ENCODE data around the gene ASB6. TPM values are rescaled to one million over a fixed set of nuclear protein-coding genes. Genes with fewer than 3 reads are reported as not detected.

Gene ASB6
- total RNA-seq, 1 donor, result 21.0 TPM

DNA sequence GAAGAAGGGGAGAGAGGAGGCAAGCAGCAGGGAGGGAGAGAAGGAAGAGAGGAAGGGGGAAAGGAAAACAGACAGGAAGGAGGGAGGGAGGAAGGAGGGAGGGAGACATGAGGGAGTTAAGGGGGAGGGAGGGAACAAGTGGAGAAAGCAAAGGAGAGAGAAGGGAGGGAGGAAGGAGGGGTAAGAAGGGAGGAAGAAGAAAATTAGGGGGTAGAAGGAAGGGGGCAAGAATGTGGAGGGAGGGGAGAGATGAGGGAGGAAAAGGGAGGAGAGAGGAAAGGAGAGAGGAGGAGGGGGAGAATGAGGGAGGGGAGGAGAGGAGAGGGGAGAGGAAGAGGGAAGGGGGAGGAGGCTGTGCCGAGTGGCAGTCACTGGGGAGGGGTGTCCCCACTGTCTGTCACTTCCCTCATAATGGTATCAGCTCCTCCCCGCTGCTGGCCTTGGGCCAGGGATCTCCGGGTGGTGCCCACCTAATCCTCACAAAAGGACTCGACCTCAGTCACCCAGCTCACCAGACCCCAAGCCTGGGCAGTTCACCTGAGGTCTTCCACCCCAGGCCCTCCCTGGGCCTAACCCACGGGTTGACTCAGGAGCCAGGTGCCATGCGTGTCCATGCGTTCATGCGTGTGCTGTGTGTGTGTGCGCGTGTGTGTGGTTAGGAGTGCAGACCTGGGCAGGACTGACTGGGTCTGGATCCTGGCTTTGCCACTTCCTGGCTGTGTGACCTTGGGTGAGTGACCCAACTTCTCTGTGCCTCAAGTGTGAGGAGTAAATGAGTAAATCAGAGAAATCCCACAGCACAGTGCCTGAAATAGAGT is 39.1 kb downstream of the ASB6 start:
- H2AFZ ChIP-seq (ENCODE audit: low read length), result peak overlapping the region; percentile 9
- peaks cover 8% of the 10 kb centered on the region for H3K4me1 ChIP-seq (ENCODE audit: insufficient read depth, low read length)
- peak; percentile 56 for DNase-seq (ENCODE audit: insufficient read length, low spot score, missing footprints)
- no peaks in the 10 kb centered on the region for H3K79me2 ChIP-seq (ENCODE audit: insufficient read depth, low read length)
- H4K20me1 ChIP-seq (ENCODE audit: insufficient read depth, low read length), result no peaks in the 10 kb centered on the region
- H3K9me3 ChIP-seq (ENCODE audit: low read depth, low read length), result no peaks in the 10 kb centered on the region
- no peaks in the 10 kb centered on the region for H3K27me3 ChIP-seq (ENCODE audit: insufficient read depth, low read length)
- H3K27ac ChIP-seq (ENCODE audit: low read depth, low read length), result no peak overlapping the region
- no peak overlapping the region for H3K4me3 ChIP-seq (ENCODE audit: insufficient read depth, low read length)
- TF ChIP-seq, protein P1, sequence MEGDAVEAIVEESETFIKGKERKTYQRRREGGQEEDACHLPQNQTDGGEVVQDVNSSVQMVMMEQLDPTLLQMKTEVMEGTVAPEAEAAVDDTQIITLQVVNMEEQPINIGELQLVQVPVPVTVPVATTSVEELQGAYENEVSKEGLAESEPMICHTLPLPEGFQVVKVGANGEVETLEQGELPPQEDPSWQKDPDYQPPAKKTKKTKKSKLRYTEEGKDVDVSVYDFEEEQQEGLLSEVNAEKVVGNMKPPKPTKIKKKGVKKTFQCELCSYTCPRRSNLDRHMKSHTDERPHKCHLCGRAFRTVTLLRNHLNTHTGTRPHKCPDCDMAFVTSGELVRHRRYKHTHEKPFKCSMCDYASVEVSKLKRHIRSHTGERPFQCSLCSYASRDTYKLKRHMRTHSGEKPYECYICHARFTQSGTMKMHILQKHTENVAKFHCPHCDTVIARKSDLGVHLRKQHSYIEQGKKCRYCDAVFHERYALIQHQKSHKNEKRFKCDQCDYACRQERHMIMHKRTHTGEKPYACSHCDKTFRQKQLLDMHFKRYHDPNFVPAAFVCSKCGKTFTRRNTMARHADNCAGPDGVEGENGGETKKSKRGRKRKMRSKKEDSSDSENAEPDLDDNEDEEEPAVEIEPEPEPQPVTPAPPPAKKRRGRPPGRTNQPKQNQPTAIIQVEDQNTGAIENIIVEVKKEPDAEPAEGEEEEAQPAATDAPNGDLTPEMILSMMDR (IDR thresholded peaks at IDR 0.05; ENCODE audit: extremely low read depth, low read depth, low read length), result no peak
- H3K36me3 ChIP-seq (ENCODE audit: insufficient read depth, low read length), result no peaks in the 10 kb centered on the region
- H3K4me2 ChIP-seq (ENCODE audit: insufficient read depth, low read length), result no peak overlapping the region

DNA sequence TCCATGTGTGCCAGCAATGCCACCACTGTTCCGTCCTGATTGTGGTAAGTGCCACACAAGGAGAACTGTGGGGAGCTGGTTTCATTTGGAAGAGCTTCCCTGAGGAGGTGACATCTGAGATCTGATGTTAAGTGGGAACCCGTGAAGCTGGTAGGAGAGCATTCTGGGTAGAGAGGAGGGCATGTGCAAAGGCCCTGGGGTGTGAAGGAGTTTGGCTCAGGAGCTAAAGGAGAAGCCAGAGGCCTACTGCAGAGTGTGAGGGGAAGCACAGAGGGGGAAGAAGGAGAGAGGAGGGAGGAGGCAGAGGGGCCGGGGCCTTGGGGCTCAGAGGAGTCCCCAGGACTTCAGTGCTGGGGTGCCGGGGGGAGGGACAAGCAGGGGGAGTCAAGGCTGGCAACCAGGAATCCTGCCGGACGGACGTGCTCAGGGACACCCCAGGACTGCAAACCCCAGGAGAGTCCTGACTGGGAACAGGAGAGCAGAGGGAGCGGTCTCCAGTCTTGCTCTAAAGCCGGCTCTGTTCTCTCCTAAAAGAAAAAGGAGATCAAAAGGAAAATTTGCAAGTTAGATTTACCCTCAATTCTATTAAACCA is 40.8 kb downstream of the ASB6 start:
- H3K4me3 ChIP-seq (ENCODE audit: insufficient read depth, low read length), result no peak overlapping the region
- DNase-seq (ENCODE audit: insufficient read length, low spot score, missing footprints), result no peak
- H4K20me1 ChIP-seq (ENCODE audit: insufficient read depth, low read length), result no peaks in the 10 kb centered on the region
- no peaks in the 10 kb centered on the region for H3K36me3 ChIP-seq (ENCODE audit: insufficient read depth, low read length)
- H3K4me2 ChIP-seq (ENCODE audit: insufficient read depth, low read length), result no peak overlapping the region
- H3K79me2 ChIP-seq (ENCODE audit: insufficient read depth, low read length), result no peaks in the 10 kb centered on the region
- H2AFZ ChIP-seq (ENCODE audit: low read length), result no peak overlapping the region
- H3K27me3 ChIP-seq (ENCODE audit: insufficient read depth, low read length), result no peaks in the 10 kb centered on the region
- no peak overlapping the region for H3K27ac ChIP-seq (ENCODE audit: low read depth, low read length)
- peaks cover 14% of the 10 kb centered on the region for H3K4me1 ChIP-seq (ENCODE audit: insufficient read depth, low read length)
- H3K9me3 ChIP-seq (ENCODE audit: low read depth, low read length), result no peaks in the 10 kb centered on the region
- TF ChIP-seq, protein P1 (IDR thresholded peaks at IDR 0.05; ENCODE audit: extremely low read depth, low read depth, low read length), result no peak

- Histone ChIP-seq H2AFZ (ENCODE audit: low read length) (peak overlapping the region; percentile 11), H4K20me1 (ENCODE audit: insufficient read depth, low read length) (no peaks in the 10 kb centered on the region), H3K27ac (ENCODE audit: low read depth, low read length) (peak overlapping the region; percentile 8), H3K79me2 (ENCODE audit: insufficient read depth, low read length) (no peaks in the 10 kb centered on the region), H3K4me3 (ENCODE audit: insufficient read depth, low read length) (no peak overlapping the region), H3K9me3 (ENCODE audit: low read depth, low read length) (no peaks in the 10 kb centered on the region), H3K27me3 (ENCODE audit: insufficient read depth, low read length) (no peaks in the 10 kb centered on the region), H3K4me2 (ENCODE audit: insufficient read depth, low read length) (peak overlapping the region; percentile 58), H3K4me1 (ENCODE audit: insufficient read depth, low read length) (peaks cover 25% of the 10 kb centered on the region), H3K36me3 (ENCODE audit: insufficient read depth, low read length) (no peaks in the 10 kb centered on the region)
- DNase-seq (ENCODE audit: insufficient read length, low spot score, missing footprints), result no peak
- TF ChIP-seq, protein P1 (IDR thresholded peaks at IDR 0.05; ENCODE audit: extremely low read depth, low read depth, low read length), result no peak
Measured at GRCh38 chr9:129598089-129598596, 43.8 kb downstream of the ASB6 start.

Measured in osteoblast (primary cell).